Muscle layer of duodenum (tissue), 2 donors: ENCODE results near the gene RPN2.

Experiments
- H3K27ac ChIP-seq: one replicate; pipeline ENCODE4 v1.7.0; 2013; ENCODE audit warnings: mild to moderate bottlenecking, low read length
- H3K27me3 ChIP-seq: one replicate; pipeline ENCODE4 v1.7.0; 2013; ENCODE audit warnings: low read depth, mild to moderate bottlenecking, control low read depth, low read length
- H3K36me3 ChIP-seq, 2 donors: one replicate each; pipeline ENCODE4 v1.7.0; 2013; ENCODE audit warnings: low read length in 2 of 2, control low read depth in 1 of 2, mild to moderate bottlenecking in 1 of 2; ENCODE audit not compliant: insufficient read depth in 2 of 2, control insufficient read depth in 1 of 2
- H3K4me1 ChIP-seq, 2 donors: one replicate each; pipeline ENCODE4 v1.7.0; 2013; ENCODE audit warnings: low read length in 2 of 2, mild to moderate bottlenecking in 2 of 2, control low read depth in 1 of 2, moderate library complexity in 1 of 2; ENCODE audit not compliant: insufficient read depth in 2 of 2, control insufficient read depth in 1 of 2
- H3K4me3 ChIP-seq, 2 donors: one replicate each; pipeline ENCODE4 v1.7.0; 2013; ENCODE audit warnings: low read length in 2 of 2, low read depth in 1 of 2, mild to moderate bottlenecking in 1 of 2
- H3K9me3 ChIP-seq, 2 donors: one replicate each; pipeline ENCODE4 v1.7.0; 2013; ENCODE audit warnings: low read length in 2 of 2, control low read depth in 1 of 2, mild to moderate bottlenecking in 1 of 2; ENCODE audit not compliant: control insufficient read depth in 1 of 2
- donor health status: healthy.

Gene RPN2

GRCh38 chr20:37288091-37288490, 109.0 kb downstream of the RPN2 start:
- Histone ChIP-seq H3K27me3 (no peaks in the 10 kb centered on the region), H3K9me3 (no peaks in the 10 kb centered on the region), H3K27ac (no peak overlapping the region), H3K4me1 (peaks cover 0 to 9% of the 10 kb centered on the region in 2 donors), H3K36me3 (peaks cover 0 to 2% of the 10 kb centered on the region in 2 donors), H3K4me3 (no peak overlapping the region)

GRCh38 chr20:37290158-37290810, 111.2 kb downstream of the RPN2 start:
- peak overlapping the region; percentile 95 for H3K27ac ChIP-seq
- H3K4me1 ChIP-seq: peaks cover 13 to 24% of the 10 kb centered on the region in 2 donors

More at GRCh38 chr20:37290158-37290810, 111.2 kb downstream of the RPN2 start:
- Histone ChIP-seq H3K4me3 (peak overlapping the region; percentile 94 to 99), H3K9me3 (no peaks in the 10 kb centered on the region), H3K36me3 (peaks cover 0 to 2% of the 10 kb centered on the region in 2 donors), H3K27me3 (no peaks in the 10 kb centered on the region)
